NCI-H82 treated with DMSO at 0.1 percent for 48 hours (cell line): Measurements from ENCODE around the gene HPCAL1.

Source experiments
- DNase-seq: peaks from one replicate; lab custom pipeline; 2025; ENCODE audit not compliant: unreplicated experiment; lab: John Stamatoyannopoulos, UW

HPCAL1 gene

DNA sequence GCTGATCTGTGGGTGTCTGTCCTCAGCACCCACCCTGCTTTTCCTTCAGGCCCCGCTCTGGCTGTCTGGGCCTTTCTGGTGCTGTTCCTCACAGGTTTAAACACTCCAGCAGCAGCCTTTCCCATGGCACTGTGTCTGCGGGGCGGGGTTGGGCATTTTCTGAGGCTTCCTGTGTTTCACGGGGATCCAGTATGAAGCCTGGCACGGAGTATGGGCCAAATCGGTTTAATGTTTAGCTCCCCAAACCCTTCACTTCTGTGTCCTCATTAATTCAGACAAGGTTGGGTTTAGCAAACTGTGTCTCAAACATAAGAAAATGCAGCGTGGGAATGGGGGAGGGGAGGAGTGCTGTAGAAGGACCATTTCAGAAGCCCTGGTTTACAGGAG lies 44.9 kb downstream of the HPCAL1 start:
- no peak for DNase-seq

- DNase-seq = no peak
Observed at GRCh38 chr2:10348891-10349290, 46.2 kb downstream of the HPCAL1 start.

DNA sequence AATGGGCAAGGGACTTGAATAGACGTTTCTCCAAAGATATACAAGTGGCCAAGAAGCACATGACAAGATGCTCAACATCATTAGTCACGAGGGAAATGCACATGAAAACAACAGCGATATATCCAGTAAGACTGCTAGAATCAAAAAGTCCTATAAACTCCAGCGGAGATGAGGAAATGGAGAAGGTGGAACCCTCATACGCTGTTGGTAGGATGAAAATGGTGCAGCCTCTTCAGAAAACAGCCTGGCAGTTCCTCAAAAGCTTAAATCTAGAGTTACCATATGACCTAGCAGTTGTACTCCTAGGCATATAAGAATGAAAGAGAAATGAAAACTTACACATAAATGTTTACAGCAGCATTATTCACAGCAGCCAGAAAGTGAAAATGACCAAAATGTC lies 48.1 kb downstream of the HPCAL1 start:
- no peak for DNase-seq

DNA sequence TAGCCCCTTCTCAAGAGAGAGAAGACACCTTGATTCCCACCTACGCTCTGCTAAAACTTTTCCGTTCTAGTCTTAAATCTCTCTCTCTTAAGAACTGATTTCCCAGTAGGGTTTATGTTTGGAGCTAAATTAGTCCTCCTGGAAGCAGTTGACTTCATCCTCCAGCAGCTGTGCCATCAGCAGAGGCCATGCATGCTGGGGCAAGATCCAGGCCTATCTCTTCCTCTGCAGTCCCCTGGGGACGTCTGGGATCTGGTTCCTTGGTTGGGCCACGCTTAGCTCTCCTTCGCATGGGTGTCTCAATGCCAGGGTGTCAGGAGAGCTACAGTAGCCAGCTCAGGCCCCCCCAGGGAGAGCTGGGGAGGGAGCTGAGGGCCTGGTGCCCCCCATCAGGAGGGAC lies 49.7 kb downstream of the HPCAL1 start:
- DNase-seq = no peak

- DNase-seq = no peak
Observed at GRCh38 chr2:10352972-10353371, 50.3 kb downstream of the HPCAL1 start.

GRCh38 chr2:10353931-10354330 lies 51.2 kb downstream of the HPCAL1 start:
- DNase-seq = no peak

- DNase-seq = no peak
Observed at GRCh38 chr2:10354399-10354798, 51.7 kb downstream of the HPCAL1 start.

DNA sequence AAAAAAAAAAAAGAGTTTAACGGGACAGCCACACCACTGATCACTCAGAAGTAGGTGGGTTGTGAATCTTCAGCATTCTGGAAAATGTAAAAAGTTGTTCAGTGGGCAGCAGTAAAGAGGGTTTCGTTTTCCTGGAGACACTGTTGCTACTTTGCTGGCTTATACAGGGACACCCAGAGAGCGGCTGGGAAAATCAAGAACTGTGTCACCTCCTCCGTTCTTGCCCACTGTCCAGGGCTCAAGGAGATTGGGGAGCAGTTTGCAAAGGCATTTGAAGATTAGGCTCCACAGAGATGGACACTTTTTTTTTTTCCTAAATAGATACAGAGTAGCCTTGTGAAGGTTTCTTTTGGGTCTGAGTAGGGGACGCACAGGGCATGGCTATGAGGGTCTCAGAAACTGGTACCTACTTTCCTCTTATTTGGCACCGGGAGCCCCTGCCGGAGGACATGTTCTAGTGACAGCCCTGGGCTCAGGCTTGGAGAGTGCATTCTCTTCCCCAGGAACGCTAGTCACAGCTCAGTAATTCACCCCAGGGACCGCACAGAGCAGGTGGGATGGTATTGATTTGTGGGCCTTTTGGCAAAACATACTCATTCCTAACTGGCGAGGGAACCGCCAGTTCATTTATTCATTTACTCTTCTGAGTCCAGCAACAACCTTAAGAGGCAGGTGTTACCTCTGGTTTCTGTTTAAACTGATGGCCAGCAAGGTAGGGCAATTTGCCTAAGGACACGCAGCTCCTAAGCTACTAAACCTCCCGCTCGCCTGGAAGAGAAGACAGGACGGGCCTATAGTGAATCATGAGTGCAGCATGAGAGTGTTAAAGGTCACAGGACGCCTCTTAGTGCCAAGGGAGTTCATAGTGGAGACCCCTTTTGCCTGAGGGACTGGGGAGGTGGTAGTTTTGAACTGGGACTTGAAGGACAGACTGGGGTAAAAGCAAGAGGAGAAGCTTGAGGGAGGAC lies 53.1 kb downstream of the HPCAL1 start:
- DNase-seq = no peak

- no peak for DNase-seq
Observed at GRCh38 chr2:10356439-10356811, 53.7 kb downstream of the HPCAL1 start.

DNA sequence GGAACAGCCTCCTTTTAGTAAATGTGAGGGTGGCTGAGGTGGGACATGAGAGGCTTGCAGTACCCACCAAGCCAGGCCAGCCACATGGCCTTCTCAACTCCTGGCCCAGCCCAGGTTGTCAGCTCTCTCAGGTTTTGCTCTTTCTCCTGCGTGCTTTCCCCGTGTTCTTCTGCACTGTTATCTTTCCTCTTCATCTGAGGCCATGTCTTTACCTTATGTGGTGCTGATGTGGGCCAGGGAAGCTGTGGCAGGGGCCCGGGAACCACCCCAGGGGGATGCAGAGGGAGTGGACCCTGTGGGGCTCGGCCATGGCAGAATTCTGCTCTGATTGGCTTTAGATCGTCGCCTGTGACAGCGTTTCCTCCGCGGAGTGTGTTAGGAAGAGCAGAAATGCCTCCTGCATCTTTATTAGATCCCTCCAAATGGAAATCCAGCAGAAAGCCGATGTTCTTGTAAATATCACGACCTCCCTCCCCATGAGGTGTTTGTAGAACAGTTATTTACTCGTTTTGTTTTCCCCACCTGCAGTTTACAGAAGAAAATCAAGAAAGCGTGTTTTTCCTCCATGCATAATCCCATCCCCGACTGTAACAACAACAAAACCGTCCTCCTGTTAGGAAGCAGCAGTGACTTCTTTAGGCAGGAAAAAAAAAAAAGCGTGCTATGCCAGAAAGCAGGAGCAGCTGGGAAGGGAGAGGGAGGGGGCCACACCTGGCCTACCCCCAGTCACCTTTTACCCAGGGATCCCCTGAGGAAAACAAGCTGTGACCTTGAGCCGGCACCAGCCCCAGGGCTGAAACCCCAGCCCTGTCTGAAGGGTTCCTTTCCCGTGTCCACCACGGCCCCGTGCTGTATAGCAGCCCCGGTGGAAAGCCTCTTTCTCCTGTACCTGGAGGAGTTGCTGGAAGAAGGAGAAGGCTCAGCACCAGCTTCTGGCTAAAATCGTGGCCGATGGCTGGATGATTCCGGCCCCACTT lies 54.8 kb downstream of the HPCAL1 start:
- DNase-seq = no peak

DNA sequence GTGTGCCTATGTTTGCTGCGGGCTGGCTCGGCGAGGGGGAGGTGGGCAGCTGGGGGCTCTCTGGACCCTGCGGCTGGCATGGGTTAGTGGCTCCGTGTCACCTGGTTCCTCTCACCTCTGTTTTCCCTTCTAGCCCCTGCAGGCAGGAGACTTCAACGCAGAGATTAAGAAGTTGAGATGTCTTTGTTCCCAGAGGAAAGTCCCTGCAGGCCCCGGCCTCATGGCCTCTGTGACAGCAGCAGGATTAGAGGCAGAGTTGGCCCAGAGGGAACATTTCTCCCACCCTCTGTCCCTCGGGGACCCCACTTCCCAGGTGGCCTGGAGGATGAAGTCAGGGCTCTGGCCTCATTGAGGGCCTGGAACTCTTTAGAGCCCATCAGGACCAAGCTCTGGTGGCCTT lies 56.5 kb downstream of the HPCAL1 start:
- DNase-seq = no peak

GRCh38 chr2:10359731-10360329 lies 57.1 kb downstream of the HPCAL1 start:
- DNase-seq = no peak

- no peak for DNase-seq
Observed at GRCh38 chr2:10360460-10360849, 57.8 kb downstream of the HPCAL1 start.

DNA sequence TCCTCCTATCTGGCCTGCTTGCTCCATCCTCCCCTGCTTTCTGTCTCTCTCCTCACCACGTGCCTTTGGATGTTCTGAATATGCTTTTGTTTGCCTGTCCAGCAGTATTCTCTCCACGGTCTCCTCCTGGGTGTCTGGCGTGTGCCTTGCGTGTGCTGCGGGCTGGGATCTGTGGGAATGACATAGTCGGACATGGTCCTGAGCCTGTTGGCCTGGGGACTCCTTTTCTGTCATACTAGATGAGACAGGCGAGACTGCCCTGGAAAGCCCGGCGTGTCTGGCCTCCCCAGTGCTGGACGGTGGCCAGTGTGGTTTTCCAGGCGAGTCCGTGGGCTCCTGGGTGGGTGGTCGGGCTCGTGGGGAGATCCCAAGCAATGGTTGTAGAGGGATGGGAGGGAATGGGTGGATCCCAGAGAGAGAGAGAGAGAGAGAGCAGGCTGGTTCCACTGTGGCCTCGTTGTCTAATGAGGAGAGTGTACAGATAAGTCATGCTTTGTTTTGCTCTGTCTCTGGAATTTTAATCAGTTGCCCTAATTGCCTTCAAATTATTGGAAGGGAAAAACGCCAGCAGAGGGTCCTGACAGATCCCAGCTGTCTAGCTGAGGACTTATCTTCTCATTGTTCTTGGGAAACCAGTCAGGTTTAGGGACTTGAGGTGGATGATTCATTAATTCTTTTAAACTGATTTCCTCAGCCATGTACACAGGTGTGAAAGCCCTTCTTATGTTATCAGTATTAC lies 58.3 kb downstream of the HPCAL1 start:
- peak; percentile 76 for DNase-seq

GRCh38 chr2:10362096-10362897 lies 59.6 kb downstream of the HPCAL1 start:
- DNase-seq = no peak

DNA sequence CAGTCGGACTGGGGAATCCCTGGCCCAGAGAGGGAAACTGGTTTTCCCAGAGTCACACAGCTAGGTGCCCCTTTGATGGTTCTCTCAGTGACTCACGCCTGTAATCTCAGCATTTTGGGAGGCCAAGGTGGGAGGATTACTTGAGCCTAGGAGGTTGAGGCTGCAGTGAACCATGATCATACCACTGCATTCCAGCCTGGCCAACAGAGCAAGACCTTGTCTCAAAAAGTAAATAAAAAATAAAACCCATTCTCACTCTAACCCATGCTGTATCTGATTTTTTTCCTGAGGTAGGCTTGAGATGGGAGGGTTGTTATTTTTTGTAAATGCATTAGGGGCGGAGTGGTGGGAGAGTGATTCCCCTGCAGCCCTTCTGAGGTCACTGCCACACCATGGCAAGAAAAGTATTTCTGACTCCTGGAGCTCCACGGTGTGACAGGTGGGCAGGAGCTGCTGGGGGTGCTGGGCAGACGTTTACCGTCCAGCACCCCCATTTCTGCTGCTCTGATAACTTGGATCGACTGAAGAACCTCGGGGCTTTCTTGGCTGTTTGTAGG lies 60.3 kb downstream of the HPCAL1 start:
- no peak for DNase-seq

DNA sequence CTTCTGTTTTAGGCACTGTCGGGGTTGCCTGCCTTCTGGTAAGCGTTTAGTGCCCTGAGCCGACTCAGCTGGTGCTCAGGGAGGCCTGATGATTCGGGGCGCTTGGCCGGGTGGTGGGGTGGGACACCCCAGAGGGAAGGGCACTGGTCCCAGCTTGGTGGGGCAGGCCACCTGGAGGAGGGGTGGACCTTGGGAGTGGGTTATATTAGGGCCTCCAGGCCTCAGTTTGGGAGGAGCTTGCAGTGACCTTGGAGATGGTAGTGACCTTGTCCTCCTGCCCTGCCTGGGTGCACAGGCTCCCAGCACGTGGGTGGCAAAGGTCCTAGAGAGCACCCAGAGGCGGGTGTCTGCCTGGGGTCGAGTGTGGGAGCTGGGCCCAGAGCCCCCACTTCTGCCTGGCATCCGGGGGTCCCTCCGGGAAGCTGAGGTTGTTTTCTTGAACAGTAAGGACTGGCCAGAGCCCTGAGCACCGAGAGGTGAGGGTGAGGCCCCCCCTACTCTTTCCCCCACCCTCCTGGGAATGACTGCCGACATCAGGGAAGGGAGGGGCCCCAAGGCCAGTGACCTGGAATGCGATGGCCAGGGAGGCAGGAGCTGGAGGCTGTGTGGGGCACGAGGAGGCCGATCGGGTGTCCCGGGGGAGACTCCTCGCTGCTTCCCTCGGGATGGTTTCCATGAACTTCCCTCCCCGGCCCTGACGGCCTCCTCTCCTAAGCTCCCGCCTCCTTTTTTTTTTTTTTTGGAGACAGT lies 61.3 kb downstream of the HPCAL1 start:
- no peak for DNase-seq

DNA sequence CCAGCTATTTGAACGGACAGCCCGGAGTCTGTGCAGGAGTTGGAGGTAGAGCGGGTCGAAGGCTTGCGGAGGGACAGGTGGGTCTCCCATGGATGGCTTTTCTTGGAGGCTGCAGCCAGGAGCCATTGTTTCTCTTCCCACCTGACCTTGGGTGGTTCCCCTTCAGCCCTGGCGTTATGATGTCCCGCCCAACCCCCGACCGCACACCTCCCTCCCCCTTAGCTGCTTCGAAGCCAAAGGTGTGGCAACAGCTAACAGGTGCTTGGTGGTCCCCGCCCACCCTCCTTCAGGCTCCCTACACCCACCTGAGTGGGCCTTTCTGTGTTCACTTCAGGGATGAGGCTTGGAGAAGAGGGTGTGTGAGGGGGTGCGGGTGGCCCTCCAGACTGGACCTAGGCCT lies 62.7 kb downstream of the HPCAL1 start:
- DNase-seq = no peak
